AML-193 (cell line): ENCODE measurements around the gene TTC27.
"Not testable (repeated sequence)": the region's sequence is repeated elsewhere in the genome, so short reads cannot be mapped to it uniquely, and the experiment has no call there.

ENCODE experiments used
- DNase-seq, 2 experiments: peaks; one replicate each; lab custom pipeline; 2025; lab: John Stamatoyannopoulos, UW

The TTC27 gene

DNA sequence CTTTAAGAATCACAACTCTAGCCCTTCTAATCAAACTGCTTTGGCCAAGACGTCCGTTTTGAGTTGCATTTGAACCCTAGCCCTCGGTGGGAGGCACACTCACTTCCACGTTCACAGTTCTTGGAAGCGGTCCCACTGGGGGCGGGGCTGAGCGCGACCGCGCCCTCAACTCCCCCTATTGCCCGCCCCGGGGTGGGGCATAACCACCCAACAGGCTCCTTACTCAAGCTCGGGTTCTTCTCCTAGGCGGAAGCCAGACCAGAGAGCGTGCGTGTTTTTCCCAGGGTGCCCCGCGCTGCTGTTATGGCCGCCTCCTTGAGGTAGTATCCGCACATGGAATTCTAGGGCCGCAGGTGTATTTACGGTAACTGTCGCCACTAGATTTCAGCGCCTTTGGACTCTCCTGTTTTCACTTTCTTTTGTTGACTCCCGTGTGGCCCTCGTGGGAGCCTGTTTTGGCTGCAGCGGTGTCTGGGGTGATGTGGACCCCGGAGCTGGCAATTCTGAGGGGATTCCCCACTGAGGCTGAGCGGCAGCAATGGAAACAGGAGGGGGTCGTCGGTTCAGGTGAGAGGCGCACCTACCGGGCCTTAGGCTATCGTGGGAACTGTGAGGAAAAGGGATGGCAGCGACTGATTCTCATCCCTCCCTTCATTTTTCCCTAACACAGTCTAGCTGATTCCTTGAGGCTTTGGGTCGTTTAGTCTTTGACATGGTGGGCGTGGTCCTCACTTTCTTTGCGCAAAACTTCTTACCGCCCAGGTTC is at the start of gene TTC27:
Gene TTC27, plus strand, starts transcription at position 237 of the 766 bp plus-strand sequence. Its CDS starts 243 bp downstream, at position 480.
- DNase-seq = peak; percentile 79 to 89

DNA sequence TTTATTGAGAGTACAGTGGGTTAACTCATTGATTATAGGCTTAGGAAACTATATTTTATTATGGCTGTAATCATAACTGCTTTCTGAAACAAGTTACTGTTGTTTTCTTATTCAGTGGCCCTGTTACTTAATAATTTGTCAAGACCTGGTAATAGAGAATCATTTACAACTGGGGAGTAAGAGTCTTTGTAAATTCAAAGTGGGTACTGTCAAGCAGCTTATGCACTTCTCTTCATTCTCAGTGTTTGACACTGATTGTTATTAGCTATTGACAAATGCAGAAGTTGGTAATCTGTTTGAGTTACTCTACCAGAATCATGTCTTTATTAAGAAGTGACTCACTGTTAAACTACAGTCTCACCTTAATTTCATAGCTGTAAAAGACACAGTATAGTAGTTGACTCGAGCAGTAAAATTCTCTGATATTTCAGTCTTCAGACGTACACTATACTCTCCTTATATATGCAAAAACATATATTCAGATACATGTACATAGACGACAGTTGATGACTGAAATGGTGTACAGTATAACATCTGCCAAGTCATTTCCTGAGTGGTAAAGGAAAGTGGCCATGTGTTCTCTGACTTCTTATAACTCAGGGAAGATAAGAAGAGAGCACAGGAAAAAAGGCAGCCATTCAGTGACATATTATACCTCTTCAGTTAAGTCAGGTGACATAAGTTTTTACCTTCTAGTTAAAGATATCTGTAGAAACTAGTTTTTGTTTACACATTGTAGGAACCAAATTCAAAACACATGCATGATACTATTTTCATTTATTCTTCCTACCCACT is 36.0 kb upstream of the TTC27 start:
- peak; percentile 56 to 82 for DNase-seq

DNA sequence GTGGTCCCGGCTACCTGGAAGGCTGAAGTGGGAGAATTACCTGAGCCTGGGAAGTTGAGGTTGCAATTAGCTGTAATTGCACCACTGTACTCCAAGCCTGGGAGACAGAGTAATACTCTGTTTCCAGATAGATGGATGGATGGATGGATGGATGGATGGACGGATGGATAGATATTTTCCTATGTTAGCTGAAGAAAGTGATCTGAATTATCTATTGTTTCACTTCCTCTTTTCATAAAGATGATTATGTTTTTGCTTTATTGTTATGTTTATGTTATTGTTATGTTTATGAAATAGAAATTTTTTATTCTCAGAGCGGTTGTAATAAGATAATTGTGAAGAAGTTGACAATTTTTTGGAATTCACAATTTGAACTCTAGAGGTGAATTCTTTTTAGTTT is 33.3 kb upstream of the TTC27 start:
- no peak for DNase-seq

DNA sequence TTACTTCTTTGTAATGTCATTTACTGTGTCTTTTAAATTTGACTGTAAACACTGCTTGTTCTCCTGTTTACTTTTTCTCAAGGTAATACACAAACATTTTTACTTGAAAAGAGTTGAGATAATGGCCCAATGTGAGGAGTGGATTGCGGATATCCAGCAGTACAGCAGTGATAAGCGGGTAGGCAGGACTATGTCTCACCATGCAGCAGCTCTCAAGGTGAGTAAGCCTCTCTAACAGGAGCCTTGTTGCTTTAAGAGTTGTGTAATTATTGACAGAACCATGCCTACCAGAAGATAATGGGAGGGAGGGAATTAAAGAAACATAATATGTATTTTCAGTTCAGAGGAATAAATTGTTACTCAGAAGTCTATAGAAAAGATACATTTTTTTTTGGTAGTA is 16.5 kb upstream of the TTC27 start:
- no peak for DNase-seq

DNA sequence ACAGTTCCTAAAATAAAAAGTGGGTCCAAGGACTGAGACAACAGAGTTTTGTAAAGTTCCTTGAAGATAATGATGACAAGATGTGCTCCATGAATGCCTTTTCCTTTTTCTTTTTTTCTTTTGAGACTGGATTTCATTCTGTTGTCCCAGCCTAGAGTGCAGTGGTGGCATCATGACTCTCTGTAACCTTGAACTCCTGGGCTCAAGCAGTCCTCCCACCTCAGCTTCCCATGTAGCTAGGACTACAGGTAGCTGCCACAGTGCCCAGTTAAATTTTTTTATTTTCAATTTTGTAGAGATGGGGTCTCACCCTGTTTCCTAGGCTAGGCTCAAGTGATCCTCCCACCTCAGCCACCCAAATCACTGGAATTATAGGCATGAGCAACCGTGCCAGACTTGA is 16.1 kb upstream of the TTC27 start:
- no peak for DNase-seq

DNA sequence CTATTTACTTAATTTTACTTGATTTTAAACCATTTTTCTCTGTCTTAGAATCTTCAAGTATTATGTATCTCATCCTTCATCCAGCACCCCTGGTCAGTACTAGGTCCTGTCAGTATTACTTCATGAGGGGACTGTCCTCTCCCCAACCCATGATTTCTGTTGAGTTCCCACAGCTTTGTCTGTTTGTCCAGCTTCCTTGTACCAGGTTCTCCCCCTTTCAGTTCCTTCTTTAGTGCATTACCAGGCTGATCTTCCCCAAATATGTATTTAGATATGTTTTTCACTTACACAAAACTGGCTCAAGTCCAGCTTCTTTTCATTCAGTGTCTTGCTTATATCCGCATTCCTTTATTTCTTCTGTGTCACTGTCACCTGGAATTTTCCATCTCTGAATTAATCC is 13.8 kb upstream of the TTC27 start:
- DNase-seq = no peak

DNA sequence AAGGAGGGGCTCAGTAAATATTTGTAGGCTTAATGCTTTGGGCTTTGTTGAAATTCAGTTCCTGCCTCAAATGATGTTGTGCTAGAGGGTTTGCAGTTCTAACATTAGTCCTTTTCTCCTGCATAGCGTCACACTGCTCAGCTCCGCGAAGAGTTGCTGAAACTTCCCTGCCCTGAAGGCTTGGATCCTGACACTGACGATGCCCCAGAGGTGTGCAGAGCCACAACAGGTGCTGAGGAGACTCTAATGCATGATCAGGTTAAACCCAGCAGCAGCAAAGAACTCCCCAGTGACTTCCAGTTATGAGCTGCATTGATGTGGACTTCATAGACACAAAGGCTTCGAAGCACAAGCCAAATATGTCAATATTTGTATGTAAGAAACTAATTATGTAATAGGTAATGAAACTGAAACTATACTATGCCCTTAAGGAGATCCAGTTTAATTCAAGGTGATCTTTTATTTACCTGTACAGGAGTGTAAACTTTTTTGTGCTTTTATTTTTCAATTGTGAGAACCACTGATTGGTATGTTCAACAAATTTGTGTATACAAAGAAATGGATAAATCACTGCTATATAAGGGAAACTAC is 10.2 kb upstream of the TTC27 start:
- DNase-seq = no peak

DNA sequence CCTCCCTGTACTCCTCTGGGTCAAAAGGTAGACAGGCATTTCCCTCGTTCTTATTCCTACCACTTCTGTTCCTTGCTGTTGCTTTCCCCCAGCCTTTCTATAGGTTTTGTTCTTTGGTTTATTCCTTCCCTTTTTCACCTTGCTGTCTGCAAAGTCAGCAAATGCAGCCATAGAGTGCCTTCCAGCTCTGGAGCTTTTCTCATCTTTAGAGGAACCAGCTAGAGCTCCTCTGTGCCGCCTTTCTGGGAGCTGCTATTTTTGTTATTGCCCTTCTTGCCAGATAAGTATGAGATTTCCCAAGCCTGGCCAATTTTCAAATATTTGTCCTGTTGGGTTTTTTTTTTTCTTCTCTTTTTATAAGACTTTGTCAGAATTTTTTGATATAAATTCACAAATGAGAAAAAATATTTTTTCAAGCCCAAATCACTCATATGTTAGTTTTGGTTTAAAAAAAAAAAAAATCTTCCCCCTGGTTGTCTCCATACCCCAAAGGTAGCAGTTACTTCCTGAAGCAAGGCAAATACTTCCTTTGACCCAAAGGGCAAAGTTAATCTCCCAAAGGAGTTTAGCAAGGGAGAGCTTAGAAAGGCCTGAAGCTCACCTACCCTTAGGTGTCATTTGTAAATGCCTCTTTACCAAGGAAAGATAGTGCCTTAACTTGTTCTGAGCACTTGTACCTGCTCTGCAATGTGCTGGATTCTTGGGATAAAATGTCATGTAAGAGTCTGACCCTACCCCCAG is 5.1 kb upstream of the TTC27 start:
- DNase-seq = no peak

DNA sequence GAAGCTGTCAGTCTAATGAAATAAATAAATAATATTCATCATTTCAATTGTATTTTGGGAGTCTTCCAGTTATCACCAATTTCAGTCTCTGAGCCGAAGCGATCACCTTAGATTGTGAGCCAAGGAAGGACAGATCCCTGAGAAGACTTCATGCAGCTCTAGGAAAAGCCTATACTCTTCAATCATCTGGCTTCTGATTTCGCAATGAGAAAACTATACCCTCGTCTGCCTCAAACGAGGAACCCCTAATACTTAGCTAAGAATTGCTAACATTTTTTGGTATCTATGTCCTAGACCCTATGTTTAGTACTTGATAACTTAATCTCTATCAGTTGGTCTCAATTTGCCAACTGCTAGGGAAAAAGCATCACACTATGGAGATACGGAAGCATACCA is 4.5 kb upstream of the TTC27 start:
- no peak for DNase-seq

DNA sequence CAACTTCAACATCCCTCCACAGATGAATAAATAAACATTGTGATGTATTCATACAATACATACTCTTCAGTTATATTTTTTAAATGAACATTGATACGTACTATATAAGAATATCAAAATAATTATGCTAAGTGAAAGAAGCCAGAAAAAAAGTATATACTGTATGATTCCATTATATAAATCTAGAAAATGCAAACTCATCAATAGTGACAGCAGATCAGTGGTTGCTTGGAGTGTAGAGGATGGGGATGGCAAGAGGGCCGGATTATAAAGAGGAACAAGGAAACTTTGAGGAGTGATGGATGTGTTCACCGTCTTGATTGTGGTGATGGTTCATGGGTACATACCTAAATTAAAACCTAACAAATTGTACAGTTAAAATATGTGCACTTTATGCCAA is 3.0 kb upstream of the TTC27 start:
- DNase-seq = no peak

DNA sequence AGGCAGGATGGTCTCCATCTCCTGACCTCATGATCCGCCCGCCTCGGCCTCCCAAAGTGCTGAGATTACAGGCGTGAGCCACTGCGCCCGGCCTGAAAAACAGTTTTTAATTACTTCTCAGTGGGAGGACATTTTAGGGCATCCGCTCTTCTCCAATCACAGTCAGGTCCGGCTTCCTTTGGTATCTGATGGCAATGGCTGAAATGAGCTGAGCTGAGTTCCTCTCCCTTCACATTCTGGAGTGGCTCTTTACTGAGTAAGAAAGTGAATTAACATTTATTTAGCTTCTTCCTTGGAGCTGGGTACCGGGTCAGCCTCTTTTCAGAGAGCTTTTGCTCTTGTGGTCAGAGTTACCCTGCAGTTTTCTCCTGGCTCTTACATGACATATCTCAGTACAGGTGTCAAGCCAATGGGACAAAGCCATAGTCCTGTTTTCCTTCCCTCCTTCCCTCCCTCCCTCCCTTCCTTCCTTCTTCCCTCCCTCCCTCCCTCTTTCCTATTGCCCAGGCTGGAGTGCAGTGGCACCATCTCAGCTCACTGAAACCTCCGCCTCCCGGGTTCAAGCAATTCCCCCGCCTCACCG is 1.1 kb upstream of the TTC27 start:
- DNase-seq = no peak

DNA sequence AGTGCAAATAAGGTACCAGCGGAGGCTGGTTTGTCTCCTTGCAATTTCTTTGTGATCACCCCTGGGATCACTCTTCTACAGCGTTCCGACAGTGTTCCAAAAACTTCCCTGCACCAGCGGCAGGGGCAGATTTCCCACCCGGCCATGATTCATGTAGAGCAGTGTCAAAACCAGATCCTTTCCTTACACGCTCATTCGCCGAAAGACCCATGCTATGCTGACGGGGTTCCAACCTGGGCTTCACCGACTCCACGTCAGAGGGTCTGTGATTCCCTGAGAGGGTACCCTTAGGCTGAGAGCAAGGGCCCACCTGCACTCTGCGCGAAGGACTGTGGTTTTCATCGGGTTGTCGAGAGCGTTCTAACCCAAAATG is 423 bp upstream of the TTC27 start:
- DNase-seq = no peak

DNA sequence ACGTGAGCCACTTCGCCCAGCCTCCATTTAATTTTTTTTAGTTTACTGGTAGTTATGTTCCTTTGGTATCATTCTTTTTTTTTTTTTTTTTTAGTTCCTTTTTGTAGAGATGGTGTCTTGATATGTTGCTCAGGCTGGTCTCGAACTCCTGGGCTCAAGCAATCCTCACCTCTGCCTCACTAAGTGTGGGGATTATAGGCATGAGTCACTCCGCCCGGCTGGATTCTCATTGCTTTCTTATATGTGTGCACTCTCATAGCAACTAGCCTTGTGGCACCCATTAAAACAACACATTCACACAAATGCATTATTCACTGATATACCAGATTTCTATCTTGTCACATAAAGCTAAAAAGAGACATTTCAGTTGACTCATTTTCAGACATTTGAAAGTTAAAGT is 4.2 kb downstream of the TTC27 start:
- no peak for DNase-seq

DNA sequence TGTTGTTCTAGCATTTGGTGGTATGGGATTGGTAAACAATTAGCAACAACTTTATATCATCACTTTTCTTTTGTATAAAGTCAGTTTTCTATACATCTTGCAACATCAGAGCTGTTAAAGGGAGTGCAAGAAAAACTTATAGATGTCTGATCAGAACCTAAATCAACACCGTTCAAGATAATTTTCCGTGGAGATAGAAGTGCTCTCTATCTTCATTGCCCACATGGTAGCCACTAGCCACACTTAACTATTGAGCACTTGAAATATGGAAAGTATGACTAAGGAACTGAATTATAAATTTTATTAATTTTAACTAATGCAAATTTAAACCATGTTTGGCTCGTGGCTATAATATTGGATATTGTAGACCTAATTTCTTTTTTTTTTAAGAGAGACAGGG is 5.2 kb downstream of the TTC27 start:
- no peak for DNase-seq

DNA sequence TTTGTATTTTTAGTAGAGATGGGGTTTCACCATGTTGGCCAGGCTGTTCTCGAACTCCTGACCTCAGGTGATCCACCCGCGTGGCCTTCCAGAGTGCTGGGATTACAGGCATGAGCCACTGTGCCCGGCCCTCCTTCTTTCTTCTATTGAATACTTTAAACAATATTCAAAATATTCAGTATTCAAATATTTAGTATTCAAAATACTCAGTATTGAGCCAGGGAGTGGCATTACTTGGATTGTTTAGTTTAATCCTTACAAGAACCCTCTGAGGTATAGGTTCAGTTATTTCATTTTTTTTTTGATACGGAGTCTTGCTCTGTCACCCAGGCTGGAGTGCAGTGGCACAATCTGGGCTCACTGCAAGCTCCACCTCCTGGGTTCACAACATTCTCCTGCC is 10.7 kb downstream of the TTC27 start:
- not testable (repeated sequence) for DNase-seq

DNA sequence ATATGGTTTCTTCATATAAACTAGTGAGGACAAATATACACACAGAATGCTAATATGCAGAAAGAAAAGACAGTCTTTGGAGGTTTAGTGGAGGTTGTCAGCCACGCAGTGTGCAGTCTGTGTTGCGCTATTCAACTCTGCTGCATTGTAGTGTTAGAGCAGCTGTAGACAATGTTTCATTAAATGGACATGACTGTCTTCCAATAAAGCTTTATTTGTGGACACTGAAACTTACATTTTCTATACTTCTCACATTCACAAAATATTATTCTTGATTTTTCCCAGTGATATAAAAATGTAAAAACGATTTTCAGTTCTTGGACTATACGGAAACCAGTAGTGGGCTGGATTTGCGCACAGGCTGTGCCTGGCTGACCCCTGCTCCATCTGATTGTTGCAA is 13.3 kb downstream of the TTC27 start:
- DNase-seq = no peak

DNA sequence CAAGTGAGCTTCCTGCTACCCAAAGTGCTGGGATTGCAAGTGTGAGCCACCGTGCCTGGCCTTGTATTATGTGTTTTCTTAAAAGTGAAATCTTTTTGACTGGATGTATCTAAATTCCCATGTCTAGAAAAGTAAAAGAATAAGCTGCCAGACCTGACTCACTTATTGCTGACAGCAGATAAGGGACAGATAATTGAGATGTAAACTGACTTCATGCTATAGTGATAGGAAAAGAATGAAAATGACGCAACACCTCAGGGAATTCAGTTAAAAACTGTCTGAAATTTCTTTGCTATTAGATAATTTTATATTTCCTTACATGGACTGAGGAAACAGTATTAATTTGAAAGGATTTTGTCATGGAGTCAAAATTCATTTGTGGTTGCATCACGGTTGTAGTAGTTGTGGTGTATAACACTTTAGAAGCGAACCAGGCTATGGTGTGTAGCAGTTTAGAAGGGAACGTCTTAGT is 19.4 kb downstream of the TTC27 start:
- DNase-seq = no peak

DNA sequence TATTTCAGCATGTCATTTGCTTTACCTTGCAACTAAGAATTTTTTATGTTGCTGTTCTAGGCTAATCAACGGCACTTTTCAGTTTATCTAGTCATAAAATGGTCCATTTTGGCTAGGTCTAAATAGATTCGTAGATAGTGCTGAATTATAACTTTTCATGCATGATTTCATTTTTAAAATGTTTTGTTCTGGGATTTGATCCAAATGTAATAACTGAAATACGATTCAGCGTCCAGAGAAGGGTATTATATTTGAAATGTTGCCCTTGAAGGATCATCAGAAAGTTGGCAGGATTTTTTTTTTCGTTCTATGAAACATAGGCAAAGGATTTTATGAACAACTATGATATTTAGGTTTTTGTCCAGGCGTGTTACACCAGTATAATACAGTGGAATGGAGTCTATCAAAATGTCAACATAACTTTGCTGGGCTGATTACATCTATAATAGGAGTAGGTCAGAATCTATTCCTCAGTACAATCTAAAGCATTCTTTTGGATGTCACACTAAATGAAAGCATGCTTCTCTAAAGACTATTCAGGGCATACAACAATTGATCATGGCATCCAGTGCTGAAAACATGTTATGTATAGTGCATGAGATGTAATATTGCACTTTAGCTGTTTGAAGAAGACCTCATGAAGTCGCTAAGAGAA is 24.8 kb downstream of the TTC27 start:
- no peak for DNase-seq

DNA sequence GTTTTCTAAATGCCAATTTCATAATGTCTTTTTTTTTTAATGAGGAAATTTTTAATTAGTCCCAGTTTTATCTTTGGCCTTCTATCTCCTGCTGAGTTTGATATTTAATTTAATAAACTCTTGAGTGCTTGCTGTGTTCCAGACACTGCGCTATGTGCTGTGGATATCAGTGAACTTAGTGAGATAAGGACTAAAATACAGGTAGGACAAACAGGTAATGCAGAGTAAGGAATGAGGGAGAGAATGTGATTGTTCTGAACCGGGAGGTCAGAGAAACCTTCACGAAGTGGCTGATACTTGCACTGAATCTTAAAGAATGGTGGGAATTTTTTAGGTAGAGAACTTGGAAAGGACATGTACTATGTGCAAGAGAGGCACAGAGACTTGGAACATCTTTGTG is 28.2 kb downstream of the TTC27 start:
- DNase-seq = no peak

DNA sequence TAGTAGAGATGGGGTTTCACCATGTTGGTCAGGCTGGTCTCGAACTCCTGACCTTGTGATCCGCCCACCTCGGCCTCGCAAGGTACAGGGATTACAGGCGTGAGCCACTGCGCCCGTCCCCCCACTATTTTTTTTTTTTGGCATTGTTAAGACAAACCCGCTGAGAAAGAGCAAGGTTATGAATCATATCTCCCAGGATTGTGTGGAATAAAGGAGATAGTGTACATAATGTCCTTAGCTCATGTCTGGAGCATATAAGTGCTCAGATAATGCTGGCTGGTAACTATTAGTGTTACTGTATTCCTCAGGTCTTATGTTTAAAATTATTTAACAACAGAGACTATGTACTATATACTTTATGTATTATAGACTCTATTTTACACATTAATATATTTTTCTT is 36.0 kb downstream of the TTC27 start:
- DNase-seq = no peak

DNA sequence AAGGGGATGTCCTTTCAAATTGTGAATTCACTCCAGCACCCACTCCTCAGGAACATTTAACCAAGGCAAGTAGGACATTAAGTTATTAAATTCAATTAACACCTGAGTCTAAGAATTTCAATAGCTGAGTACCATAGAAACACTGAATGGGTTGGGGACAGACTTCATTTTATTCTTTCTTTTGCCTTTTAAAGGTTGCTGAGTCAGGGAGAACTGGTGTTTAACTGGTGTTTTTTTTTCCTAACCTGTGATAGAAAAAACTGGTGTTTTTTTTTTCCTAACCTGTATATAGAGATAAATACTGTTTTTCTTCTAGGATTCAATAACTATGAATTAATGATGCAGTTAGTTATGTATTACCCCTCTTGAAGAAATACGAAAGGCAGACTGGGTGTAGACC is 38.9 kb downstream of the TTC27 start:
- no peak for DNase-seq
